Hepatocyte (in vitro differentiated cells): Measurements from ENCODE around the gene TCHHL1.

Experiments
- CTCF ChIP-seq: fragments of 200-600 bp; sonication (generic); IDR thresholded peaks from 2 replicates; pipeline ENCODE4 v1.5.1; 2016; ENCODE audit warnings: antibody characterized with exemption, mild to moderate bottlenecking; ENCODE audit not compliant: poor library complexity
- EZH2 ChIP-seq: fragments of 200-600 bp; sonication (generic); IDR thresholded peaks from 2 replicates; pipeline ENCODE4 v1.6.1; 2016; ENCODE audit warnings: antibody characterized with exemption, mild to moderate bottlenecking, borderline replicate concordance

- no peak for TF ChIP-seq CTCF
- peak; percentile 11 for TF ChIP-seq EZH2
Measured at GRCh38 chr1:152107031-152107983, 18.4 kb upstream of the TCHHL1 start.
